ENCODE results near the gene EPHA4.

Gene EPHA4

DNA sequence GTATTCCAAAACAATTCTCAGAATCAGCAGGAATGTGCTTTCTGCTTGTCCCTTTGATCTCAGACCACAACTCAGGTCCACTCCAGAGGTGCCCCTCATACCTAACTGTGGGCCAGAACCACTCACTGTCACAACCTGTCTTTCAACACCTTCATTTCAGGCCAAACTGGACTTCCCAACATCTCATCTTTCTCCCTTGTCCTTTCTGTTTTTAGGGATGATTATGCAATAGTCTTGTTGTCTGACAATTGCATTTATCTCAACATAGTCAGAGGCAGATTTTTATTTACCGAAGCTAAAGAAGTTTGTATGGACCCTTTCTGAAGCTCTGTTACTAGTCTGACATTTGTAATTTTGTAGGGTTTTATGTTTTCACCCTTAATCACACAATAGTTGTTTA is 95.9 kb downstream of the EPHA4 start:
- no peak for DNase-seq (ENCODE audit: low read depth in 2 of 2)

GRCh38 chr2:221473451-221473850 is 98.7 kb downstream of the EPHA4 start:
- DNase-seq (ENCODE audit: low read depth in 2 of 2), result no peak

DNA sequence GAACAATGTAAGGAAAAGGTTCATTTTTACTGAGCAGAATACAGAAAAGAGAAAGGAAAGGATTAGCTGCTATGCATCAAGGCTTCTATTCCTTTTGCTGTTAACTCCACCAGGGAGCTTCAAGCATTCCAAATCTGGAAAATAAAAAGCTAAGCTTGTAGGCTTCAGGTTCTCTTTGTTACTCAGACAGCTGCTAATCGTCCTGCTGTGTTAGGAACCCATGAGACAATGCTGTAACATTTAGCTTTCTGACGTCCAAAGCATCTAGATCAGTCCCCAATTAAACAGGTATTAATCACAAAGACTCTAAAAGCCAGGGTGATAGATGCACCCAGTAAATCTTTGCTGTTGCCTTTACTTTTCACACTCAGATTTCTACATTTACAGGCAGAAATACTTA is 103.8 kb downstream of the EPHA4 start:
- no peak for DNase-seq (ENCODE audit: low read depth in 2 of 2)

- no peak for DNase-seq (ENCODE audit: low read depth in 2 of 2)
Observed at GRCh38 chr2:221467610-221468009, 104.5 kb downstream of the EPHA4 start.

GRCh38 chr2:221466744-221467143 is 105.4 kb downstream of the EPHA4 start:
- DNase-seq (ENCODE audit: low read depth in 2 of 2), result no peak

- DNase-seq (ENCODE audit: low read depth in 2 of 2), result no peak
Observed at GRCh38 chr2:221465776-221466175, 106.3 kb downstream of the EPHA4 start.

DNA sequence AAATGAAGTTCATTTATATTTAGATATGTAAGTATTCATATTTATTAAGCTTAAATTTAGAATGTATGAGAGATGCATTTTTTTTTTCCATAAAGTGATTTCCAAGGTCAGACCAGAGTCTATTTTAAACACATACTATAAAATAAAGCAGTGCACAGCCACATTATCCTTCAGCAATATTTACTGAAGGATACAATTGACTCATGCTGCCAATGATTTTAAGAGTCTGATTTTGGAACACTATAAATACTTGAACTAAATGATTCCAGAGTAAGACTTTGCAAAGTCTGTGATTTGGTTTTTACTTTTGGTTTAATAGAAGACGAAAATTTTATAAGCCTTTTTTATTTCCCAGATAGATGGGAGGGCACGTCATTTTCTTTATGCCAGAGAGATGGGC is 107.1 kb downstream of the EPHA4 start:
- no peak for DNase-seq (ENCODE audit: low read depth in 2 of 2)

- DNase-seq (ENCODE audit: low read depth in 2 of 2), result no peak
Observed at GRCh38 chr2:221463241-221463896, 108.7 kb downstream of the EPHA4 start.

GRCh38 chr2:221461901-221462300 is 110.2 kb downstream of the EPHA4 start:
- no peak for DNase-seq (ENCODE audit: low read depth in 2 of 2)

GRCh38 chr2:221460136-221460535 is 112.0 kb downstream of the EPHA4 start:
- no peak for DNase-seq (ENCODE audit: low read depth in 2 of 2)

DNA sequence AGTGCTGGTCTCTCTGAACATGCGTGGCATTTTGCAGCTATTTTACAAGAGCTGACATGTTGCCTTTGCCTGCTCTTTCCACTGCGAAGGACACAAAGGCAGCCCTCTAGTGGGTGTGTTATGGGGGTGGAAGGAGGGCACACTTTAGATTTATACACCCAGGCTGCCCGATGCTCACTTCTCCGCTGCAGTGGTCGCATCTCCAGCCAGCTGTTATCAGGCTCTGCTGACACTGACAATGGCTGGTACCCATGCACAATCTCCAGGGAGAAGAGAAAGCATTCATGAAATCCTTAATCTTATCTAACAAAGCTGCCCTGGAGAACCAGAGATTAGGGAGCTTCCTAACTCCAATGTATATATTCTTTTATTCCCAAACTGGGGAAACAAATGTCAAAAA is 113.5 kb downstream of the EPHA4 start:
- no peak for DNase-seq (ENCODE audit: low read depth in 2 of 2)

DNA sequence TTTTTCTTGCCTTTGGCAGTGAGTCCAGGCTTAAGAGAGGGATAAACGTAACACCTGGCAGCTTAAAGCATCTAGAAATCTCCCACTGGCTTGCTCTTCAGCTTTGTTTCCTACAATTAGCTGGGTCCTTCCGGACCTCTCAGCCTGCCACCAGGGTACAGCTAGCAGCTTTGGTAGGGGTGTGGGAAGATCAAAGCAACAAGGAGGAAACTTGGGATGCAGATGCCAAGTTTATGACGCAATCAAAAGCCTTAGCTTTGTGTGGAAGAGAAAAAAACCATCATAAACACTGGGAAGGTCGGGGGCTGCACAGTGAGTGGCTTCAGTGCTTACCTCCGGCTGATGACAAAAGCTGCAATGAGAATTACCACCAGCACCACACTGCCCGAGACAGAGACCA is 116.9 kb downstream of the EPHA4 start:
- no peak for DNase-seq (ENCODE audit: low read depth in 2 of 2)

- no peak for DNase-seq (ENCODE audit: low read depth in 2 of 2)
Observed at GRCh38 chr2:221454459-221455105, 117.5 kb downstream of the EPHA4 start.

- no peak for DNase-seq (ENCODE audit: low read depth in 2 of 2)
Observed at GRCh38 chr2:221451862-221452788, 120.0 kb downstream of the EPHA4 start.

DNA sequence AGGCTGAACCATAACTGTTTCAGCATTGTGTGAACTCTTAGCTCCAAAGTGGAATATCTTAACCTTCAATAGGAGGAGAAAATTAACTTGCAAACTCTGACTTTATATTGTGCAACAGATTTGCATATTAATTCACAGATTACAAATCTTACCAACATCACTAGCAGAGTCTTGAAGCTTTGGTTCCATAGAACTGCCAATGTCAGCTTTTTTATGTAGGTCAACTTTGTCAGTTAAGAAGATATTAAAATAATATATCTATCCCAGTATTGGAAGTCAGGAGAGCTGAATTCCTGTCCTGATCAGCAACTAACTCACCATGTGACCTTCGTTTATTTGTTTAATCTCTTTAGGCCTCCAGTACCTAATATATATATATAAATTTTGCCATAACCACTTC is 121.8 kb downstream of the EPHA4 start:
- DNase-seq (ENCODE audit: low read depth in 2 of 2), result no peak

GRCh38 chr2:221449406-221449805 is 122.7 kb downstream of the EPHA4 start:
- no peak for DNase-seq (ENCODE audit: low read depth in 2 of 2)

DNA sequence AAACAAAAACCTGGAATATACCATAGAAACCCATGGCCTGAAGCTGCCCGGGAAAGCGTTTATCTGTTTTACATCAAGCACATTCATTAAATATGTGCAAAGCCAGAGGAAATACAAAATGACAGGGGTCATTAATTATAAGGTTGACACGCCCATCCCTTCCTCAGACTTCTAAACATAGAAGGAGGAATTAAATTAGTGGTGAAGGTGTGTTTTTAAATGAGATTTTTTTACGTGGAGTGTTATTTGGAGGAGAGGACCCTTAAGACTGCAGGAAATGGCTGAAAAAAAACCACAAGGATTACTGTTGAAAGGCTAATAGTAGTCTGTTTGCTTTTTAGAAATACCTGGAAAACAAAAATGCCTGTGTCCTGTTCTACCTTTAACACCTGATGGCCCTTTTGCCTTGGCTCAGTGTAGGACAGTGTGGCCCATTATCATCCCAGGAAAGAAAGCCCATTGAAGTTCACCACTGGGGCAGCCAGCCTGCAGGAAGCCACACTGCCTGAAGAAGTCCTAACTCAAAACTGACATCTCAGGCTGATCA is 123.2 kb downstream of the EPHA4 start:
- DNase-seq (ENCODE audit: low read depth in 2 of 2), result no peak

GRCh38 chr2:221448057-221448843 is 123.9 kb downstream of the EPHA4 start:
- DNase-seq (ENCODE audit: low read depth in 2 of 2), result no peak

GRCh38 chr2:221447310-221447709 is 124.8 kb downstream of the EPHA4 start:
- DNase-seq (ENCODE audit: low read depth in 2 of 2), result no peak

DNA sequence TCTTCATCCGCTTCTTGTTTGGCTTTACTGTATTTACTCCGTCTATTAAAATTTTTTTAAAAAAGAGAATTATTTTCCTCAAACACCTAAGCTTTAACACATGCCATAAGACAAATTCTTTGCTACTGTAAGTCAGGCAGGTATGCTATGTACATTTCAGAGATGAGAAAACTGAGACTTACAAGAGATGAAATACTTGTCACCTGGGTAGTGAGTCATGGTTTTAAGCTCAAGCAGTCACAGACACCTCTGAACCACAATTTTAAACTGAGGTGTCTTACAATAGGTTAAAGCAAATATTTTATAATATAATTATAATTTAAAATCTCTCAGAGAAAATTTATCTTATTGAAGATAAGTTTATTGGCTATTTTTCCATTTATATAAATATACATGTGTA is 126.0 kb downstream of the EPHA4 start:
- no peak for DNase-seq (ENCODE audit: low read depth in 2 of 2)

GRCh38 chr2:221444106-221444505 is 128.0 kb downstream of the EPHA4 start:
- DNase-seq (ENCODE audit: low read depth in 2 of 2), result no peak

DNA sequence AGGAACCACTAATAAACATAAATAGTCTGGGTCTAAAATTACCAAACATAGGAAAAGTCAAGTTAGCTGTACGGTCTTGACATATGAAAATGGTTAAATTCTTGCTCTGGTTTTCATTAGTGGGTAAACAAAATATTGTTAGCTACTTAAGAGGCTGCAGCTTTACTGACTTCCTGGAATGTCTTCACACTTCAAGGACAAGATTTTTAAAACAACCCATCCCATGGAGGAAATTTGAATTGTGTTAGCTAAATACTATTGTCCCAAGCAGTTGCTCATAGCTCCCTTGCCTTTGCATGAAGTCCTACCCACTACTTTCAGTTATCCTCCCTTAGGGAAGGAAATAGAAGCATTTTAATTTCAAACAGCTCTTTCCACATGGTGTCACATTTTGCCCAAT is 128.5 kb downstream of the EPHA4 start:
- DNase-seq (ENCODE audit: low read depth in 2 of 2), result no peak
